GM12878 (cell line): Measurements from ENCODE around the gene PFKL. TPM values are rescaled to one million over a fixed set of nuclear protein-coding genes. Genes with fewer than 3 reads are reported as not detected.

Source experiments
- ATAC-seq: fragments of 200-7000 bp; cut with Tn5 transposase; 3 replicates; pipeline ENCODE4 v1.9.1; 2020; ENCODE audit warnings: mild to moderate bottlenecking, moderate library complexity
- BruUV-seq: library from RNA; stranded (reverse); fragments of 400-500 nt; replicated peaks from 2 replicates; lab custom pipeline; 2021; lab: Mats Ljungman, UMichigan
- CTCF ChIA-PET: fragments of 300-600 bp; sonication (Branson Sonifier 250); formaldehyde crosslinking; extraction: SDS; loops from one replicate; lab custom pipeline; 2021; ENCODE audit warnings: inconsistent platforms; lab: Yijun Ruan, JAX
- POLR2A ChIA-PET: fragments of 350-600 bp; formaldehyde crosslinking; extraction: SDS; loops from one replicate; lab custom pipeline; 2021; ENCODE audit warnings: inconsistent platforms; lab: Charles Lee
- RAD21 ChIA-PET: fragments of 300-600 bp; sonication (Branson Sonifier 250); formaldehyde crosslinking; loops from one replicate; lab custom pipeline; 2023; ENCODE audit warnings: antibody characterized with exemption; ENCODE audit not compliant: unreplicated experiment; lab: Charles Lee
- SMC1A ChIA-PET: fragments of 300-600 bp; sonication (Branson Sonifier 250); formaldehyde crosslinking; loops from one replicate; lab custom pipeline; 2023; ENCODE audit not compliant: unreplicated experiment, uncharacterized antibody; lab: Charles Lee
- DNase-seq: peaks from one replicate; pipeline ENCODE4 v3.0.0-alpha.2; 2011; ENCODE audit warnings: low read depth, low spot score
- FAIRE-seq: peaks from 3 replicates; lab custom pipeline; 2011; peaks lifted over from hg19 to GRCh38; lab: Jason Lieb, UNC
- H2AFZ ChIP-seq: 2 replicates; pipeline ENCODE4 v1.6.0; 2011; ENCODE audit warnings: low read depth, low read length, control low read depth; ENCODE audit not compliant: control insufficient read depth
- H3K27ac ChIP-seq: 2 replicates; pipeline ENCODE4 v1.5.1; 2011; ENCODE audit warnings: control low read depth; ENCODE audit not compliant: control insufficient read depth, insufficient read depth
- H3K27me3 ChIP-seq, 2 experiments: replicated peaks in 1 of 2; 2 replicates each; pipeline versions ENCODE4 v1.6.0 to v1.6.1; 2011; ENCODE audit warnings: low read length in 1 of 2; ENCODE audit not compliant: control insufficient read depth in 2 of 2, insufficient read depth in 2 of 2
- H3K36me3 ChIP-seq, 2 experiments: 2 replicates each; pipeline ENCODE4 v1.5.1; 2011; ENCODE audit warnings: low read length in 1 of 2; ENCODE audit not compliant: control insufficient read depth in 2 of 2, insufficient read depth in 2 of 2
- H3K4me1 ChIP-seq: 2 replicates; pipeline ENCODE4 v1.6.1; 2011; ENCODE audit warnings: mild to moderate bottlenecking, low read length, moderate library complexity, mixed read lengths; ENCODE audit not compliant: control insufficient read depth, insufficient read depth
- H3K4me2 ChIP-seq: 2 replicates; pipeline ENCODE4 v1.6.0; 2011; ENCODE audit warnings: control low read depth; ENCODE audit not compliant: control insufficient read depth, insufficient read depth
- H3K4me3 ChIP-seq: fragments of 200-600 bp; sonication (generic); 2 replicates; pipeline ENCODE4 v1.5.1; 2016
- H3K79me2 ChIP-seq: 2 replicates; pipeline ENCODE4 v1.6.0; 2011; ENCODE audit warnings: low read length; ENCODE audit not compliant: control insufficient read depth, insufficient read depth
- H3K9ac ChIP-seq: 2 replicates; pipeline ENCODE4 v1.8.0; 2011; ENCODE audit warnings: low read length, control low read depth, mixed read lengths; ENCODE audit not compliant: control insufficient read depth, insufficient read depth
- H3K9me3 ChIP-seq: replicated peaks from 3 replicates; pipeline ENCODE4 v1.5.1; 2011; ENCODE audit warnings: mild to moderate bottlenecking, low read length; ENCODE audit not compliant: control insufficient read depth, insufficient read depth
- H4K20me1 ChIP-seq: 2 replicates; pipeline ENCODE4 v1.6.0; 2011; ENCODE audit not compliant: control insufficient read depth, insufficient read depth
- BCL11A ChIP-seq: IDR thresholded peaks from 2 replicates; pipeline ENCODE4 v1.6.1; 2011; ENCODE audit warnings: low read depth, low read length
- BCLAF1 ChIP-seq: fragments of 450-650 bp; IDR thresholded peaks from 2 replicates; pipeline ENCODE4 v1.6.1; 2017; ENCODE audit warnings: antibody characterized with exemption, mild to moderate bottlenecking, moderate library complexity
- FOXM1 ChIP-seq: IDR thresholded peaks from 2 replicates; pipeline ENCODE4 v1.6.1; 2012; ENCODE audit warnings: low read depth, mild to moderate bottlenecking, inconsistent platforms, low read length, moderate library complexity
- MYB ChIP-seq: fragments of 150-350 bp; IDR thresholded peaks from 2 replicates; pipeline ENCODE4 v1.6.1; 2014; ENCODE audit warnings: mild to moderate bottlenecking, low read depth, low read length, borderline replicate concordance
- NRF1 ChIP-seq: conservative IDR thresholded peaks from 2 replicates; pipeline ENCODE4 v1.6.1; 2011; ENCODE audit warnings: mild to moderate bottlenecking, low read depth, low read length, improper control_type of control experiment
- PAX8 ChIP-seq: fragments of 450-650 bp; IDR thresholded peaks from 2 replicates; pipeline ENCODE4 v1.6.1; 2017; ENCODE audit warnings: mild to moderate bottlenecking, moderate library complexity
- POU2F2 ChIP-seq: IDR thresholded peaks from 3 replicates; pipeline ENCODE4 v1.6.1; 2011; ENCODE audit warnings: low read depth, mild to moderate bottlenecking, low read length, borderline replicate concordance
- RELB ChIP-seq: fragments of 450-650 bp; IDR thresholded peaks from 2 replicates; pipeline ENCODE4 v1.6.1; 2017; ENCODE audit warnings: low read depth, mild to moderate bottlenecking, moderate library complexity
- SIX5 ChIP-seq: IDR thresholded peaks from 2 replicates; pipeline ENCODE4 v1.6.1; 2011; ENCODE audit warnings: mild to moderate bottlenecking, low read depth, low read length, moderate library complexity; ENCODE audit not compliant: severe bottlenecking
- STAT3 ChIP-seq: IDR thresholded peaks from 2 replicates; pipeline ENCODE4 v1.6.1; 2011; ENCODE audit warnings: low read depth, low read length, improper control_type of control experiment
- TBL1XR1 ChIP-seq: IDR thresholded peaks from 2 replicates; pipeline ENCODE4 v1.6.1; 2012; ENCODE audit warnings: low read depth, low read length, improper control_type of control experiment
- TCF12 ChIP-seq: IDR thresholded peaks from 2 replicates; pipeline ENCODE4 v1.6.1; 2011; ENCODE audit warnings: low read depth, mild to moderate bottlenecking, low read length
- YY1 ChIP-seq: IDR thresholded peaks from 2 replicates; pipeline ENCODE4 v1.6.1; 2011; ENCODE audit warnings: low read depth, mild to moderate bottlenecking, low read length
- ZNF217 ChIP-seq: fragments of 450-650 bp; IDR thresholded peaks from 2 replicates; pipeline ENCODE4 v1.6.1; 2017; ENCODE audit warnings: antibody characterized with exemption, mild to moderate bottlenecking
- WGBS: methylation state at CpG from one replicate; pipeline ENCODE4 v1.1.6; 2016; ENCODE audit warnings: low lambda C conversion rate; ENCODE audit not compliant: insufficient replicate concordance, insufficient coverage; ENCODE audit errors: missing lambda C conversion rate; 5-methylcytosine and 5-hydroxymethylcytosine counted together
- in situ Hi-C: fragments of 300-500 bp; cut with MboI; formaldehyde crosslinking; loops from 9 replicates; pipeline ENCODE4 v1.14.3; 2018; ENCODE audit warnings: mixed read lengths
- intact Hi-C: fragments of 100-400 bp; cut with micrococcal nuclease; formaldehyde crosslinking; loops from one replicate; pipeline ENCODE4 v1.14.2; 2022; ENCODE audit not compliant: unreplicated experiment
- polyA plus RNA-seq, 11 experiments: library from polyadenylated mRNA; depleted of rRNA in 4 of 11; unstranded in 6 of 11; stranded (reverse) in 5 of 11; fragments of >200 nt; fragmentation: Nextera tagmentation in 4 of 11; fragmentation: Illumina TruSeq in 1 of 11; extraction: Ambion mirVana in 4 of 11; extraction: Trizol in 1 of 11; gene quantifications; 1 replicate in 1 of 11; 2 replicates in 10 of 11; pipeline versions ENCODE4 v1.2.1 to v1.2.3, GENCODE V29; 2011 to 2016; ENCODE audit warnings: inconsistent platforms in 2 of 11, missing spikeins in 2 of 11, low read depth in 1 of 11
- total RNA-seq, 4 experiments: library from RNA; depleted of rRNA in 3 of 4; stranded (reverse); fragments of >200 nt in 3 of 4; fragmentation: Illumina TruSeq in 1 of 4; extraction: Trizol in 1 of 4; gene quantifications; 2 replicates each; pipeline versions ENCODE4 v1.2.1 to v1.2.3, GENCODE V29; 2013 to 2021
- TF ChIP-seq, protein P1 (sequence below): fragments of 450-650 bp; IDR thresholded peaks from 2 replicates; pipeline ENCODE4 v1.6.1; 2018; ENCODE audit warnings: borderline replicate concordance, mild to moderate bottlenecking; ENCODE audit not compliant: partially characterized antibody

Gene PFKL
- total and polyA plus RNA-seq, 10 of the 15 experiments (the other 5 are each of a cell fraction or from before 2014, with no cell fraction given), result 1.2 to 192 (median 112) TPM

- TF ChIP-seq RELB (peak; percentile 87; the same call in 1 of the 2 replicates), TBL1XR1 (peak; percentile 67; the same call in 1 of the 2 replicates), PAX8 (no peak), ZNF217 (no peak), YY1 (peak; percentile 87), POU2F2 (peak; percentile 36; the same call in 1 of the 3 replicates), SIX5 (no peak), STAT3 (no peak)
- TF ChIP-seq, all 136 proteins: peak for 28
Observed at GRCh38 chr21:44297525-44298290, 2.1 kb upstream of the PFKL start (continued).

GRCh38 chr21:44298301-44298700 lies 1.6 kb upstream of the PFKL start:
- Histone ChIP-seq H3K27ac (peak overlapping the region; percentile 40), H3K4me2 (peak overlapping the region; percentile 66), H3K36me3 (no peaks in the 10 kb centered on the region), H3K4me1 (peaks cover 47% of the 10 kb centered on the region), H4K20me1 (no peaks in the 10 kb centered on the region), H3K4me3 (no peak overlapping the region), H3K9ac (no peak overlapping the region), H3K79me2 (peaks cover 37% of the 10 kb centered on the region), H3K27me3 (no peaks in the 10 kb centered on the region), H3K9me3 (no peaks in the 10 kb centered on the region), H2AFZ (no peak overlapping the region)
- ChIA-PET RAD21 (interaction anchor here (1.2 to 3.0 kb wide), 5 partner anchors 11 to 284 kb away, joined by 4 to 27 read pairs (median 7); partner anchors contain the start of gene CFAP410), CTCF (interaction anchor here (0.5 to 2.0 kb wide), 16 partner anchors 9 to 1332 kb away, joined by 3 to 15 read pairs (median 4); no protein-coding TSS in a partner anchor), POLR2A (interaction anchor here (1.4 to 2.1 kb wide), 2 partner anchors 11 to 283 kb away, joined by 3 to 6 read pairs; no protein-coding TSS in a partner anchor), SMC1A (interaction anchor here (1.3 to 2.8 kb wide), 2 partner anchors 30 to 40 kb away, joined by 4 to 11 read pairs; no protein-coding TSS in a partner anchor)
- FAIRE-seq (no peak), ATAC-seq (no peak), DNase-seq (no peak)
- in situ Hi-C loops, result no loop called here
- intact Hi-C loops, result no loop called here
- BruUV-seq, result no TSS peak
- WGBS, result 77% methylated on average over 2 of the region's 2 CpGs
- TF ChIP-seq BCL11A, result no peak
- TF ChIP-seq, protein P1, sequence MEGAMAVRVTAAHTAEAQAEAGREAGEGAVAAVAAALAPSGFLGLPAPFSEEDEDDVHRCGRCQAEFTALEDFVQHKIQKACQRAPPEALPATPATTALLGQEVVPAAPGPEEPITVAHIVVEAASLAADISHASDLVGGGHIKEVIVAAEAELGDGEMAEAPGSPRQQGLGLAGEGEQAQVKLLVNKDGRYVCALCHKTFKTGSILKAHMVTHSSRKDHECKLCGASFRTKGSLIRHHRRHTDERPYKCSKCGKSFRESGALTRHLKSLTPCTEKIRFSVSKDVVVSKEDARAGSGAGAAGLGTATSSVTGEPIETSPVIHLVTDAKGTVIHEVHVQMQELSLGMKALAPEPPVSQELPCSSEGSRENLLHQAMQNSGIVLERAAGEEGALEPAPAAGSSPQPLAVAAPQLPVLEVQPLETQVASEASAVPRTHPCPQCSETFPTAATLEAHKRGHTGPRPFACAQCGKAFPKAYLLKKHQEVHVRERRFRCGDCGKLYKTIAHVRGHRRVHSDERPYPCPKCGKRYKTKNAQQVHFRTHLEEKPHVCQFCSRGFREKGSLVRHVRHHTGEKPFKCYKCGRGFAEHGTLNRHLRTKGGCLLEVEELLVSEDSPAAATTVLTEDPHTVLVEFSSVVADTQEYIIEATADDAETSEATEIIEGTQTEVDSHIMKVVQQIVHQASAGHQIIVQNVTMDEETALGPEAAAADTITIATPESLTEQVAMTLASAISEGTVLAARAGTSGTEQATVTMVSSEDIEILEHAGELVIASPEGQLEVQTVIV, result no peak
- TF ChIP-seq NRF1, result no peak
- no peak for TF ChIP-seq FOXM1
- TF ChIP-seq MYB, result no peak
- TF ChIP-seq BCLAF1, result no peak
- 0 out of 3 replicates have a peak, but pooled peaks have one; percentile 7 for TF ChIP-seq POU2F2
- TF ChIP-seq TCF12, result no peak
